ENCODE measurements around the gene PLEKHG3.

Gene PLEKHG3

GRCh38 chr14:64761441-64762043 lies 57.3 kb downstream of the PLEKHG3 start:
- no peak overlapping the region for H3K4me3 Mint-ChIP-seq
- H3K9me3 Mint-ChIP-seq: no peaks in the 10 kb centered on the region
- peaks cover 26% of the 10 kb centered on the region for H3K27me3 Mint-ChIP-seq (ENCODE audit: low read depth)
- H3K36me3 Mint-ChIP-seq (ENCODE audit: low read depth): no peaks in the 10 kb centered on the region
- no peak overlapping the region for H3K27ac Mint-ChIP-seq
- peaks cover 43% of the 10 kb centered on the region for H3K4me1 Mint-ChIP-seq (ENCODE audit: low read depth)

DNA sequence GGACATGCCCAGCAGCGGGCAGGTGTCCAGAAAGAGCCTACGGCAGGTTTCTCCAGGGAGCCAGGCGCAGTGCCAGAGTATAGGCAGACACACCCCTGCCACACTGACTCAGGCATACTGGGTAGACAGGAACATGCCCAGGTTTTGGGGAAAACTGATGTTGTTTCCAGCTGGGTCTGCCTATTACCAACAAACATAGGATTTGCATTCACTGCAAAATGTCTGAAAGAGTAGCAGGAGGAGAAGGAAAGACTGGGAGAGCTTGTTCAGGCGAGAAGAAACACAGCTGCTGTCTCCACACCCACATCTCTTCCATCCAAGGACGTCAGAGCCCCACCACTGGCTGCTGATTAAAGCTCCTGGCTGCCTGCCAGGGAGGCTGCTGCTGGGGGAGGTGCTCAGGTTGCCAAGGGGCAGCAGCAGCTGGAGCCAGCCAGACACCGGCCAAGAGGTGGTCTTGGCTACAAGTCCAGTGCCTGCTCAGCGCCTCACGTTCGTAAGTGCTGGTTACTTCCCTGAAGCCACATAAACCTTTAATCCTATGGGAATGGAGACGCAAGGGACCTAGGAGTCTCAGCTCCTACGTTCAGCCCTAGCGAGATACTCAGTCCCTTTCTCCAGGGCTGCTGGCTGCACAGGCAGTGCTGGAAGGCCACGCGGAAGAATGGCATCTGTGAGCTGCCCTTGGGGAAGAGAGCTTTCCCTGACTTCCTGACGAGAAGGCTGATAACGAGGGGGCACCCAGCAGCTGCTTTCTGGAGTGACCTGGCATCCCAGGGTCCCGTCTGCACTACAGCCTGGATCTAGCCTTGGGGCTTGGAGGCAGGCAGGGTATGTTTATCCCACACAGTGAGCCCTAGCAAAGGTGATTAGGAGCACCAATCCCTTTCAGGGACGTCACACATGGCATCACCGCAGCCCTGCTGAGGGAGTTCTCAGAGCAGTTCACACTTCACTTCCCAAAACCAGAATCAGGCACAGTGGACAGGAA lies 58.1 kb downstream of the PLEKHG3 start:
- Mint-ChIP-seq H3K4me1 (ENCODE audit: low read depth) (peaks cover 40% of the 10 kb centered on the region), H3K27me3 (ENCODE audit: low read depth) (peaks cover 23% of the 10 kb centered on the region), H3K9me3 (no peaks in the 10 kb centered on the region), H3K4me3 (no peak overlapping the region), H3K36me3 (ENCODE audit: low read depth) (no peaks in the 10 kb centered on the region), H3K27ac (no peak overlapping the region)

GRCh38 chr14:64763085-64763782 lies 59.0 kb downstream of the PLEKHG3 start:
- H3K9me3 Mint-ChIP-seq: no peaks in the 10 kb centered on the region
- peak overlapping the region; percentile 13 for H3K27ac Mint-ChIP-seq
- peaks cover 40% of the 10 kb centered on the region for H3K4me1 Mint-ChIP-seq (ENCODE audit: low read depth)
- peaks cover 23% of the 10 kb centered on the region for H3K27me3 Mint-ChIP-seq (ENCODE audit: low read depth)
- no peak overlapping the region for H3K4me3 Mint-ChIP-seq
- no peaks in the 10 kb centered on the region for H3K36me3 Mint-ChIP-seq (ENCODE audit: low read depth)

- peaks cover 23% of the 10 kb centered on the region for H3K27me3 Mint-ChIP-seq (ENCODE audit: low read depth)
- H3K4me3 Mint-ChIP-seq: no peak overlapping the region
- H3K27ac Mint-ChIP-seq: no peak overlapping the region
- no peaks in the 10 kb centered on the region for H3K9me3 Mint-ChIP-seq
- H3K4me1 Mint-ChIP-seq (ENCODE audit: low read depth): peaks cover 35% of the 10 kb centered on the region
- H3K36me3 Mint-ChIP-seq (ENCODE audit: low read depth): no peaks in the 10 kb centered on the region
Observed at GRCh38 chr14:64763801-64764621, 59.8 kb downstream of the PLEKHG3 start.

DNA sequence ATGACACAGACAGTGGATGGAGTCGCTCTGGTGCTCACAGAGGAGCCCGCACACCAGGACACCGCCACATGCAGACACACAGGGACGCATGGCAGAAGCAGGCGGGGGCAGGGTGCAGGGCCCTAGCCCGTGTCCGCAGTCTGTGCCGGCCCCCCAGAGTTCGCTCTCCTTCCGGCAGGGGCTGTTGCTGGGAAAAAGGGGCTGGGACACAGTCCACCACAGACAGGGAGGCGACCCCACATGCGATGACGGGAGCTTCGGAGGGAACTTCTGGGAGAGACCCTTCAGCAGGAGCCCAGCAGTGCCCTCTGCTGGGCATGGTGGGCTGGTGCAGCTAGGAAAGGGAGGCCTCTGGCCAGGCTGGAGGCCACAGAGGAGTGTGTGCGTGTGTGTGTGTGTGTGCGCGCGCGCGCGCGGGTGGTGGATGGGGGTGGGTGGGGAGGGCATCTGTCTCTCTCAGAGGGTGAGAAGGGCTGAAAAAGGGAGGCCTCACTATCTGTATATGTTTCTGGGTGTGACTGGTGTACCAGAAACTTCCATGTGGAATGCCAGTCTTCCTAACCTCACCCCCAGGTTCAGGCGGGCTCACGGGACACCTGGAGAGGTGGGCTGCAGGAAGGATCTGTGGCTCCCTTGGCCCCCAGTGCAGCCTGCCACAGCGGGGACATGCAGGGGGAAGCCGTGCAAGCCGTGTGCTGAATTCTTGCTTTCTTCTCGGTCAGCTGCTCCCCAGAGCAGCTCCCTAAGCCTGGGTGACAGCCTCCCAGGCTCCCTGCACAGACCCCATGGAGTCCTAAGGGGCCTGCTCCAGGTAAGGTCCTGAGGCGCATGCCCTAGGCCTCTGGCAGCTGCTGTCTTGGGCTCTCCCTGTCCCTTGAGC lies 60.7 kb downstream of the PLEKHG3 start:
- peaks cover 28% of the 10 kb centered on the region for H3K4me1 Mint-ChIP-seq (ENCODE audit: low read depth)
- no peak overlapping the region for H3K27ac Mint-ChIP-seq
- H3K9me3 Mint-ChIP-seq: no peaks in the 10 kb centered on the region
- peaks cover 23% of the 10 kb centered on the region for H3K27me3 Mint-ChIP-seq (ENCODE audit: low read depth)
- no peaks in the 10 kb centered on the region for H3K36me3 Mint-ChIP-seq (ENCODE audit: low read depth)
- H3K4me3 Mint-ChIP-seq: peak overlapping the region; percentile 49

DNA sequence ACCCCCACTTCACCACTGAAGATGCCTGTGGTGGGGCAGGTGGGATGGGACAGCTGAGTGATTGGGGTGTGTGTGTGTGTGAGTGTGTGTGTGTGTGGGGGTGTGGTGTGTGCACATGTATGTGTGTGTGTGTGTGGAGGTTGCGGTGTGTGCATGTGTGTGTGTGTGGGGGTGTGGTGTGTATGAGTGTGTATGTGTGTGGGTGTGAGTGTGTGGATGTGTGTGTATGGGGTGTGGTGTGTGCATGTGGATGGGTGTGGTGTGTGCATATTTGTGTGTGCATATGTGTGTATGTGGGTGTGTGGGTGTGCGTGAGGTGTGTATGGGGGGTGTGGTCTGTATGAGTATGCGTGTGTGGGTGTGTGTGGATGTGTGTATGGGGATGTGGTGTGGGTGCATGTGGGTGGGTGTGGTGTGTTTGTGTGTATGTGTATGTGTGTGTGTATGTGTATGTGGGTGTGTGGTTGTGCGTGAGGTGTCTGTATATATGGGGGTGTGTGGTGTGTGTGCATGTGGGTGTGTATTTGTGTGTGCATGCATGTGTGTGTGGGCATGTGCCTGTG lies 61.6 kb downstream of the PLEKHG3 start:
- H3K9me3 Mint-ChIP-seq: no peaks in the 10 kb centered on the region
- no peaks in the 10 kb centered on the region for H3K36me3 Mint-ChIP-seq (ENCODE audit: low read depth)
- H3K4me1 Mint-ChIP-seq (ENCODE audit: low read depth): peaks cover 23% of the 10 kb centered on the region
- peaks cover 17% of the 10 kb centered on the region for H3K27me3 Mint-ChIP-seq (ENCODE audit: low read depth)
- no peak overlapping the region for H3K27ac Mint-ChIP-seq
- no peak overlapping the region for H3K4me3 Mint-ChIP-seq

DNA sequence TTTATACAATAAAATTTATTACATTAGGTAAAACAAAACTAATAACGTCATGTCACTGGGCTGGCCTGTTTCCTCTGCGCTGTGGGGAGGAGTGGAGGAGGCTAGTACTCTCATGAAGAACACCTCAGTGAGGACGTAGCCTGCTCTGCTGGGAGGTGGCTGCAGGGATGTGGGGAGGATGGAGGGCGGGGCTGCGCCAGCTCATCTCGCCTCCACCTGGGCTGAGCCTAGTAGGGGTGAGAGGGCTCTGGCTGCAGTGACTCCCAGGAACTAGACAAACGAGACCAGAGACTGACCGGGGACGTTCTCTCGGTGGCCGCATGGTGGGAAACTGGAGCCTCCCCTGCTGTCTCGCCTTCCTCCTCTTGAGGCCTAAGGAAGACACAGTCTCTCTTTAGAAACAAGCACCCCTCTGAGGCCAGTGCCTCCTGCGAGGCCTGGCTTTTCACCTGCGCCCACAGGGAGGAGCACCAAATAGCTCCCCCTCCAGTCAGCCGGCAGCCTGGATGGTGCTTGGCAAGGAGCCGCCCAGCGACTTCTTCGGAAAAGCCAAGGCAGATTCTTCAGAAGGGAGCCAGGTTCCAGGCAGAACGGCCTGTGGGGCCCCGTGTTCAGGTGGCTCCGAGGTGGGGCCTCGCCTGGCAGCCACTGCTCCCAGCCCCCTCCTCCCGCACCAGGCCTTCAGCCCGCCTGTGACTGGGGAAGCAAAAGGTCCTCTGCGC lies 62.4 kb downstream of the PLEKHG3 start:
- Mint-ChIP-seq H3K27me3 (ENCODE audit: low read depth) (peaks cover 10% of the 10 kb centered on the region), H3K9me3 (no peaks in the 10 kb centered on the region), H3K27ac (no peak overlapping the region), H3K4me3 (no peak overlapping the region), H3K36me3 (ENCODE audit: low read depth) (no peaks in the 10 kb centered on the region), H3K4me1 (ENCODE audit: low read depth) (peaks cover 23% of the 10 kb centered on the region)

- no peak overlapping the region for H3K4me3 Mint-ChIP-seq
- no peaks in the 10 kb centered on the region for H3K9me3 Mint-ChIP-seq
- H3K27ac Mint-ChIP-seq: no peak overlapping the region
- H3K4me1 Mint-ChIP-seq (ENCODE audit: low read depth): peaks cover 18% of the 10 kb centered on the region
- H3K36me3 Mint-ChIP-seq (ENCODE audit: low read depth): no peaks in the 10 kb centered on the region
- peaks cover 4% of the 10 kb centered on the region for H3K27me3 Mint-ChIP-seq (ENCODE audit: low read depth)
Observed at GRCh38 chr14:64767215-64767964, 63.2 kb downstream of the PLEKHG3 start.

DNA sequence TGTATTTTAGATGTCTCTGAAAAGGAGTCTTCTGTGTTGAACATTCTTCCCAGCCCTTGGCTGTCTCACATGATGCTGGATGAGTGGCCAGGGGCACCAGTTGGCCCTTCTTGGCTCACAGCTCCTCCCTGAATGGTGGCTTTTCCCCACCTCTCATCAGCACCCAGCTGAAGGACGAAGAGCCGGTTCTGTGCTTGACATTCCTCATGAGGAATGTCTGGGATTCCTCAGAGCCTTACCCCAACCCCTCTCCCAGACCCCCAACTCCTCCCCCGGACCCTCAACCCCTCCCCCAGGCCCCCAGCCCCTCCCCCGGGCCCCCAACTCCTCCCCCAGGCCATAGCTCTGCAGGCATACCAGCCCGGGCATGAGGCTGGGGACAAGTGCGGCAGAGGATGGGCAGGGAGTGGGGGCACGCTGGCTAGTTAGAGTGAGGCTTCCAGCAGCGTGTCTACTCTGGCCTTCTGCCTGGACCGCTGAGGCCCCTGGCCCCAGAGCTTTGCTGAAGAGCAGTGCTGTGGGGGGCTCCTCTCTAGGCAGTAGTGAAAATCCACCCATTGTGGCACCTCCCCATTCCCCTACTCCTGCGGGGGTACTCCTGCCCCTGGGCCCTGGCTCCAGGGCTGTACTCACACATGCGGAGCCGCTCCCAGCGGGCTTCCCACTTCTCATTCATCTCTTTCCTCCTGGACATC lies 64.3 kb downstream of the PLEKHG3 start:
- Mint-ChIP-seq H3K27ac (no peak overlapping the region), H3K36me3 (ENCODE audit: low read depth) (no peaks in the 10 kb centered on the region), H3K4me3 (no peak overlapping the region), H3K9me3 (no peaks in the 10 kb centered on the region), H3K27me3 (ENCODE audit: low read depth) (no peaks in the 10 kb centered on the region), H3K4me1 (ENCODE audit: low read depth) (peaks cover 18% of the 10 kb centered on the region)

DNA sequence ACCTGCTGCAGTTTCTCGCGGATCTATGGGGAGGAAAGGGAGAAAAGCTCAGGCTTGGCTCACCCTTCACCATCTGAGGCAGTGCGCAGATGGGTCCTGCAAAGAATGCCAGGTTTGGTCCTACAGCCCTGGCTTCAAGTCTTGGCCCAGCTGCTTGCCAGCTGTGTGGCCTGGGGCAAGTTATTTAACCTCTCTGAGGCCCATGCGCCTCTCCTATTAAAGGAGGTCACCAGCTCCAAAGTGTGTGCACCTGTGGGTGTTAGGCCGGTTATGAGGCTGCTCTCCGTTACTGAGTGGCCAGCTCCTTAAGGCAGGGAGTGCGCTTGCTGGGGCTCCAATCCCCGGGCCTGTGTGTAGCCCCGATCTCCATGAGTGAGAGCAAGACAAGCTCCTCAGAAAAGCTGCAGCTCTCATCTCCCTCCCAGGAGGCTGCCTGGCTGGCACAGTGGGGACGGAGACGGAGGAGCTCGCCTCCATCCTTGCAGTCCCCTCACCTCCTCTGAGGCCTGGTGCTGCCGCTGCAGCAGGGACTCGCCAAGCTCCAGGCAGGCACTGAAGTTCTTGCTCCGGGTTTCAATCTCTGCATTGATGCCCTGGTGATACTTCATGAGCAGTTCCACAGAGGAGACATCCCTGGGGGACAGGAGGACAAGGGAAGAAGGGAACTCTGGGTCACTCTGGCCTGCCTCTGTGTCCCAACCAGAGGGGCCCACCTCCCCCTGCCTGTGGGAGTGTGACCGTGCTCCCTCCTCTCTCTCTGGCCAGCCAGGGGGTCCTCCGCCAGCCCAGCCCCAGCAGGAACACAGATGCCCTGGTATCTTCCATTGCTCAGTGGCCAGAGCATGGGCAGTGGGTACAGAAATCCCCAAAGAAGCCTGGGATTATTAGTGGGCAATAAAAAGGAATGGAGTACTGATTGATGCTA lies 65.1 kb downstream of the PLEKHG3 start:
- H3K4me1 Mint-ChIP-seq (ENCODE audit: low read depth): peaks cover 11% of the 10 kb centered on the region
- no peaks in the 10 kb centered on the region for H3K27me3 Mint-ChIP-seq (ENCODE audit: low read depth)
- no peak overlapping the region for H3K27ac Mint-ChIP-seq
- no peak overlapping the region for H3K4me3 Mint-ChIP-seq
- no peaks in the 10 kb centered on the region for H3K36me3 Mint-ChIP-seq (ENCODE audit: low read depth)
- H3K9me3 Mint-ChIP-seq: no peaks in the 10 kb centered on the region

DNA sequence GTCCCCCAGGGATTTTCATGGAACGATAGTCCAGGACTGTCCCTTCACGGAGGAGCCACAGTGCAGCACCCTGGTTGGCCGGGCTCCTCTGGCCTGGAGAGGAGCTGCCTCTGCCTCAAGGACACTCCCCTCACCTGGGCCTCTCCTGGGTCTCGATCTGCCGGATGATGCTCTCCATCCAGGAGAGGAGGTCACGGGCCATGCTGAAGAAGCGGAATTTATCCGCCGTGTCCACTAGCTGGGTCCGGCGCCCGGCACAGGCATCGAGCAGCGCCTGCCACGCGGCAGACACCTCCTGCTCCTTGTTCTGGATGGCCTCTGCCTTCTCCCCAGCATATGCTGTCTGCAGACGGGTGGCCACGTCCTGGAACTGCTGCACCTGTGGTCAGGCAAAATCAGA lies 66.5 kb downstream of the PLEKHG3 start:
- Mint-ChIP-seq H3K4me3 (no peak overlapping the region), H3K27ac (no peak overlapping the region), H3K4me1 (ENCODE audit: low read depth) (peaks cover 6% of the 10 kb centered on the region), H3K9me3 (no peaks in the 10 kb centered on the region), H3K36me3 (ENCODE audit: low read depth) (no peaks in the 10 kb centered on the region), H3K27me3 (ENCODE audit: low read depth) (no peaks in the 10 kb centered on the region)

All from T-helper 1 cell treated with Interleukin-12 subunit alpha and Interleukin-12 subunit beta and Interleukin-4 antibody, amounts not matched to agents 30 μg/mL and 1 μg/mL, for 36 hours (primary cell).